Small intestine (tissue), 7 donors: ENCODE data around the gene KLHL21. TPM values are rescaled to one million over a fixed set of nuclear protein-coding genes. Genes with fewer than 3 reads are reported as not detected.

Experiments
- DNase-seq, 2 donors: peaks; one replicate each; pipeline versions ENCODE4 v3.0.0 to v3.0.0-alpha.2; 2013
- FAIRE-seq: peaks from 2 replicates; lab custom pipeline; 2012; peaks lifted over from hg19 to GRCh38; lab: Jason Lieb, UNC
- H3K27ac ChIP-seq, 3 donors: one replicate each; pipeline ENCODE4 v1.5.1; 2013; ENCODE audit warnings: low read length in 2 of 3, mild to moderate bottlenecking in 2 of 3, control low read depth in 1 of 3, inconsistent platforms in 1 of 3, low read depth in 1 of 3, moderate library complexity in 1 of 3
- H3K27me3 ChIP-seq, 3 donors: one replicate each; pipeline ENCODE4 v1.6.1; 2013; ENCODE audit warnings: low read length in 3 of 3, inconsistent platforms in 1 of 3; ENCODE audit not compliant: control insufficient read depth in 3 of 3, insufficient read depth in 3 of 3
- H3K36me3 ChIP-seq, 3 donors: one replicate each; pipeline ENCODE4 v1.6.1; 2013; ENCODE audit warnings: low read length in 3 of 3, inconsistent platforms in 1 of 3, low read depth in 1 of 3, mild to moderate bottlenecking in 1 of 3, moderate library complexity in 1 of 3; ENCODE audit not compliant: control insufficient read depth in 3 of 3, insufficient read depth in 2 of 3
- H3K4me1 ChIP-seq, 3 donors: one replicate each; pipeline ENCODE4 v1.6.1; 2013; ENCODE audit warnings: low read length in 2 of 3, inconsistent platforms in 1 of 3, low read depth in 1 of 3, mild to moderate bottlenecking in 1 of 3, moderate library complexity in 1 of 3; ENCODE audit not compliant: control insufficient read depth in 3 of 3, insufficient read depth in 2 of 3
- H3K4me3 ChIP-seq, 3 donors: one replicate each; pipeline ENCODE4 v1.5.1; 2013; ENCODE audit warnings: low read length in 3 of 3, control low read depth in 1 of 3, inconsistent platforms in 1 of 3, low read depth in 1 of 3, mild to moderate bottlenecking in 1 of 3, moderate library complexity in 1 of 3
- H3K9me3 ChIP-seq, 2 donors: one replicate each; pipeline ENCODE4 v1.6.1; 2013; ENCODE audit warnings: low read depth in 1 of 2, low read length in 1 of 2; ENCODE audit not compliant: control insufficient read depth in 2 of 2, insufficient read depth in 1 of 2
- WGBS, 3 donors: extraction: QIAGEN DNeasy Blood & Tissue Kit; methylation state at CpG; one replicate each; pipeline ENCODE4 v1.1.7; 2013; 5-methylcytosine and 5-hydroxymethylcytosine counted together
- polyA plus RNA-seq, 4 donors: library from polyadenylated mRNA; stranded (reverse) in 3 of 4; unstranded in 1 of 4; fragments of 200-250 nt in 3 of 4; fragments of 120-200 nt in 1 of 4; gene quantifications; one replicate each; pipeline versions ENCODE4 v1.2.1 to v1.2.3, GENCODE V29; 2013
- donor health status: healthy with polysubstance abuse.
- donor health status: control.
- donor health status: control.
- donor health status: Bipolar disorder and iron deficiency.
- donor health status: healthy.

KLHL21 gene
- polyA plus RNA-seq, 4 donors = 3.1 to 10.5 (median 6.4) TPM

- Histone ChIP-seq H3K27me3 (no peaks in the 10 kb centered on the region), H3K4me1 (no peaks in the 10 kb centered on the region), H3K4me3 (no peak overlapping the region), H3K27ac (no peak overlapping the region), H3K9me3 (no peaks in the 10 kb centered on the region), H3K36me3 (peaks cover 6 to 62% (median 12%) of the 10 kb centered on the region in 3 donors)
- no peak for FAIRE-seq
- no peak for DNase-seq
- WGBS, 3 donors = 68 to 80% (median 70%) methylated on average over 10 of the region's 10 CpGs
Measured at GRCh38 chr1:6545276-6546112, 57.2 kb downstream of the KLHL21 start.

- Histone ChIP-seq H3K36me3 (peaks cover 3 to 61% (median 15%) of the 10 kb centered on the region in 3 donors), H3K4me3 (no peak overlapping the region), H3K9me3 (no peaks in the 10 kb centered on the region), H3K27me3 (no peaks in the 10 kb centered on the region), H3K27ac (no peak overlapping the region), H3K4me1 (no peaks in the 10 kb centered on the region)
- DNase-seq (no peak), FAIRE-seq (no peak)
- 79 to 91% (median 79%) methylated on average over 3 of the region's 3 CpGs for WGBS, 3 donors
Measured at GRCh38 chr1:6544831-6545230, 57.8 kb downstream of the KLHL21 start.

Other genes with a start within 250 kb of the KLHL21 start
- gene ACOT7, start 209.1 kb downstream of the KLHL21 start, polyA plus RNA-seq = 10 to 100 TPM; 20.3 to 93.8 (median 73.7) TPM
- 1 to 10 TPM in 3 of 4 donors, under 1 TPM in 1; 0.55 to 2.2 (median 1.6) TPM for gene HES2, start 182.9 kb downstream of the KLHL21 start, polyA plus RNA-seq
- 100 to 1,000 TPM in 3 of 4 donors, 10 to 100 TPM in 1; 83.5 to 356 (median 285) TPM for gene ESPN, start 178.1 kb downstream of the KLHL21 start, polyA plus RNA-seq
- 10 to 100 TPM; 23.0 to 52.7 (median 33.2) TPM for gene TNFRSF25, start 136.7 kb downstream of the KLHL21 start, polyA plus RNA-seq
- 10 to 100 TPM in 2 of 4 donors, 1 to 10 TPM in 2; 2.4 to 13.5 (median 7.1) TPM for gene PLEKHG5, start 111.2 kb downstream of the KLHL21 start, polyA plus RNA-seq
- 10 to 100 TPM in 1 of 4 donors, 1 to 10 TPM in 3; 1.6 to 12.1 (median 3.9) TPM for gene NOL9, start 48.4 kb downstream of the KLHL21 start, polyA plus RNA-seq
- under 1 TPM in 3 of 4 donors, not detected in 1; 0.07 to 0.27 (median 0.13) TPM for gene TAS1R1, start 47.6 kb downstream of the KLHL21 start, polyA plus RNA-seq
- gene ZBTB48, start 22.9 kb downstream of the KLHL21 start, polyA plus RNA-seq = 100 to 1,000 TPM in 2 of 4 donors, 10 to 100 TPM in 2; 19.9 to 164 (median 81.8) TPM
- gene PHF13, start 10.9 kb upstream of the KLHL21 start, polyA plus RNA-seq = 10 to 100 TPM in 1 of 4 donors, 1 to 10 TPM in 3; 4.0 to 13.4 (median 4.8) TPM
- 10 to 100 TPM; 14.3 to 35.1 (median 18.0) TPM for gene THAP3, start 22.0 kb upstream of the KLHL21 start, polyA plus RNA-seq
- gene DNAJC11, start 98.9 kb upstream of the KLHL21 start, polyA plus RNA-seq = 10 to 100 TPM; 37.8 to 52.6 (median 40.3) TPM
- 100 to 1,000 TPM in 3 of 4 donors, 10 to 100 TPM in 1; 57.6 to 177 (median 147) TPM for gene CAMTA1, start 182.6 kb upstream of the KLHL21 start, polyA plus RNA-seq